HCT116 (cell line): Measurements from ENCODE around the gene GLDN.

Experiments
- ATF3 ChIP-seq: IDR thresholded peaks from 2 replicates; pipeline ENCODE4 v1.6.1; 2012
- CTCF ChIP-seq, 3 experiments: fragments of 200-600 bp in 1 of 3; sonication (generic) in 1 of 3; IDR thresholded peaks in 2 of 3; conservative IDR thresholded peaks in 1 of 3; 2 replicates each; pipeline ENCODE4 v1.5.1; 2012 to 2017; ENCODE audit warnings: low read depth in 2 of 3, low read length in 2 of 3, antibody characterized with exemption in 1 of 3, borderline replicate concordance in 1 of 3, control low read depth in 1 of 3, mild to moderate bottlenecking in 1 of 3, mixed read lengths in 1 of 3, mixed run types in 1 of 3, moderate library complexity in 1 of 3; ENCODE audit not compliant: insufficient read depth in 1 of 3
- EGR1 ChIP-seq: IDR thresholded peaks from 2 replicates; pipeline ENCODE4 v1.6.1; 2012; ENCODE audit warnings: low read depth
- EZH2phosphoT487 ChIP-seq: fragments of 200-600 bp; IDR thresholded peaks from 2 replicates; pipeline ENCODE4 v1.6.1; 2018; ENCODE audit warnings: antibody characterized with exemption, borderline replicate concordance
- MAX ChIP-seq: IDR thresholded peaks from 2 replicates; pipeline ENCODE4 v1.6.1; 2012
- POLR2A ChIP-seq: IDR thresholded peaks from 2 replicates; pipeline ENCODE4 v1.7.0; 2011; ENCODE audit warnings: borderline replicate concordance; ENCODE audit not compliant: insufficient read depth, insufficient read length; ENCODE audit errors: extremely low read depth
- POLR2AphosphoS5 ChIP-seq: IDR thresholded peaks from 2 replicates; pipeline ENCODE4 v1.6.1; 2011; ENCODE audit warnings: mild to moderate bottlenecking, low read depth, low read length, moderate library complexity
- SIN3A ChIP-seq: IDR thresholded peaks from 2 replicates; pipeline ENCODE4 v1.6.1; 2012; ENCODE audit warnings: low read depth
- ZBTB33 ChIP-seq: IDR thresholded peaks from 2 replicates; pipeline ENCODE4 v1.6.1; 2011; ENCODE audit warnings: mild to moderate bottlenecking, low read length, moderate library complexity; ENCODE audit not compliant: insufficient replicate concordance; ENCODE audit errors: extremely low read depth

GRCh38 chr15:51386029-51386428 is 44.6 kb downstream of the GLDN start:
- TF ChIP-seq CTCF (IDR thresholded peaks at IDR 0.05 in 2 of 3, conservative IDR thresholded peaks at IDR 0.05 in 1 of 3; ENCODE audit: borderline replicate concordance in 1 of 3, insufficient read depth in 1 of 3, low read depth in 2 of 3, low read length in 2 of 3) (no peak), ATF3 (no peak), EGR1 (no peak), POLR2A (no peak), SIN3A (no peak), ZBTB33 (no peak), POLR2AphosphoS5 (no peak), EZH2phosphoT487 (no peak), MAX (no peak)
